ENCODE measurements around the gene FBXO11.

DNA sequence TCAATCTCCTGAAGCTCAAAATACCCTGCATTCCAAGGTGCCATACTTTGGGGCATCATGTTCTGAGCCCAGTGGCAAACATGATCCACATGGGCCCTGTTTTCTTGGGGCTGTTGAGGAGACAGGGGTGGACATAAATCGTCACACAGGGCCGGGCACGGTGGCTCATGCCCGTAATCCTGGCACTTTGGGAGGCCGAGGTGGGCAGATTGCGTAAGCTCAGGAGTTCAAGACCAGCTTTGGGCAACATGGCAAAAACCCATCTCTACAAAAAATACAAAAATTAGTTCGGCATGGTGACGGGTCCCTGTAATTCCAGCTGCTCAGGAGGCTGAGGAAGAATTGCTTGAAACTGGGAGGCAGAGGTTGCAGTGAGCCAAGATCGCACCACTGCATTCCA is 137.0 kb downstream of the FBXO11 start:
- TF ChIP-seq, protein P1, sequence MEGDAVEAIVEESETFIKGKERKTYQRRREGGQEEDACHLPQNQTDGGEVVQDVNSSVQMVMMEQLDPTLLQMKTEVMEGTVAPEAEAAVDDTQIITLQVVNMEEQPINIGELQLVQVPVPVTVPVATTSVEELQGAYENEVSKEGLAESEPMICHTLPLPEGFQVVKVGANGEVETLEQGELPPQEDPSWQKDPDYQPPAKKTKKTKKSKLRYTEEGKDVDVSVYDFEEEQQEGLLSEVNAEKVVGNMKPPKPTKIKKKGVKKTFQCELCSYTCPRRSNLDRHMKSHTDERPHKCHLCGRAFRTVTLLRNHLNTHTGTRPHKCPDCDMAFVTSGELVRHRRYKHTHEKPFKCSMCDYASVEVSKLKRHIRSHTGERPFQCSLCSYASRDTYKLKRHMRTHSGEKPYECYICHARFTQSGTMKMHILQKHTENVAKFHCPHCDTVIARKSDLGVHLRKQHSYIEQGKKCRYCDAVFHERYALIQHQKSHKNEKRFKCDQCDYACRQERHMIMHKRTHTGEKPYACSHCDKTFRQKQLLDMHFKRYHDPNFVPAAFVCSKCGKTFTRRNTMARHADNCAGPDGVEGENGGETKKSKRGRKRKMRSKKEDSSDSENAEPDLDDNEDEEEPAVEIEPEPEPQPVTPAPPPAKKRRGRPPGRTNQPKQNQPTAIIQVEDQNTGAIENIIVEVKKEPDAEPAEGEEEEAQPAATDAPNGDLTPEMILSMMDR (IDR thresholded peaks at IDR 0.05), result no peak
- TF ChIP-seq POLR2A (IDR thresholded peaks at IDR 0.05; ENCODE audit: low read depth) (no peak), POLR2AphosphoS5 (IDR thresholded peaks at IDR 0.05) (no peak), EP300 (IDR thresholded peaks at IDR 0.05) (no peak)
